Lower lobe of right lung (tissue), 2 donors: ENCODE data around the gene AMBRA1. TPM values are rescaled to one million over a fixed set of nuclear protein-coding genes. Genes with fewer than 3 reads are reported as not detected.

Source experiments
- ATAC-seq, 2 donors: fragments of 200-7000 bp; cut with Tn5 transposase; one replicate each; pipeline ENCODE4 v1.9.1; 2020 to 2022; ENCODE audit warnings: mild to moderate bottlenecking in 2 of 2, moderate library complexity in 2 of 2
- DNase-seq: peaks from one replicate; pipeline ENCODE4 v3.0.0-alpha.2; 2020
- H3K27ac ChIP-seq: fragments of 200-600 bp; one replicate; pipeline ENCODE4 v1.8.0; 2022
- H3K27me3 ChIP-seq: fragments of 200-600 bp; one replicate; pipeline ENCODE4 v1.8.0; 2022; ENCODE audit warnings: low read depth
- H3K36me3 ChIP-seq: fragments of 200-600 bp; one replicate; pipeline ENCODE4 v1.8.0; 2022; ENCODE audit warnings: mild to moderate bottlenecking
- H3K4me1 ChIP-seq: fragments of 200-600 bp; one replicate; pipeline ENCODE4 v1.8.0; 2022
- H3K4me3 ChIP-seq: fragments of 200-600 bp; one replicate; pipeline ENCODE4 v1.8.0; 2022; ENCODE audit warnings: mild to moderate bottlenecking
- H3K9me3 ChIP-seq: fragments of 200-600 bp; one replicate; pipeline ENCODE4 v1.8.0; 2022
- CTCF ChIP-seq: fragments of 200-600 bp; IDR thresholded peaks from one replicate; pipeline ENCODE4 v1.8.0; 2022; ENCODE audit warnings: antibody characterized with exemption, mild to moderate bottlenecking
- intact Hi-C: fragments of 100-400 bp; cut with DNase I; formaldehyde crosslinking; loops from one replicate; pipeline ENCODE4 v1.11.0; 2022
- total RNA-seq: library from RNA; stranded (reverse); fragmentation: NEBNext Ultra II Directional; extraction: Animal tissue kit (Norgen Biotek cat#: 25700); gene quantifications from one replicate; pipeline ENCODE4 v1.2.1, GENCODE V29; 2021
- donor health status: DM: no; HTN: yes; CAD: no; lungs with severe emphysema.

AMBRA1 gene
- total RNA-seq, 1 donor from 2014 or later, result 39.9 TPM

- no peak for DNase-seq
Observed at GRCh38 chr11:46609386-46609785, 15.6 kb upstream of the AMBRA1 start.

GRCh38 chr11:46607516-46607915, 13.7 kb upstream of the AMBRA1 start:
- intact Hi-C loops, result no loop called here
- no peak overlapping the region for H3K27ac ChIP-seq
- H3K27me3 ChIP-seq, result no peaks in the 10 kb centered on the region
- H3K36me3 ChIP-seq, result peaks cover 8% of the 10 kb centered on the region
- ATAC-seq, result no peak
- DNase-seq, result no peak
- no peaks in the 10 kb centered on the region for H3K9me3 ChIP-seq
- no peak for TF ChIP-seq CTCF
- H3K4me1 ChIP-seq, result peaks cover 4% of the 10 kb centered on the region
- H3K4me3 ChIP-seq, result no peak overlapping the region

More at GRCh38 chr11:46609386-46609785, 15.6 kb upstream of the AMBRA1 start:
- no peak overlapping the region for H3K27ac ChIP-seq
- no peaks in the 10 kb centered on the region for H3K9me3 ChIP-seq
- TF ChIP-seq CTCF, result no peak
- no peaks in the 10 kb centered on the region for H3K27me3 ChIP-seq
- peaks cover 4% of the 10 kb centered on the region for H3K4me1 ChIP-seq
- intact Hi-C loops, result no loop called here
- no peak overlapping the region for H3K4me3 ChIP-seq
- H3K36me3 ChIP-seq, result no peaks in the 10 kb centered on the region
- ATAC-seq, result no peak

GRCh38 chr11:46604796-46605195, 11.0 kb upstream of the AMBRA1 start:
- intact Hi-C loops, result no loop called here
- H3K4me1 ChIP-seq, result no peaks in the 10 kb centered on the region
- DNase-seq, result no peak
- H3K4me3 ChIP-seq, result no peak overlapping the region
- ATAC-seq, result no peak
- H3K27me3 ChIP-seq, result no peaks in the 10 kb centered on the region
- no peak overlapping the region for H3K27ac ChIP-seq
- no peak for TF ChIP-seq CTCF
- H3K36me3 ChIP-seq, result peaks cover 8% of the 10 kb centered on the region
- H3K9me3 ChIP-seq, result no peaks in the 10 kb centered on the region

- H3K4me1 ChIP-seq, result no peaks in the 10 kb centered on the region
- peaks cover 8% of the 10 kb centered on the region for H3K36me3 ChIP-seq
- no peak for ATAC-seq
- H3K9me3 ChIP-seq, result no peaks in the 10 kb centered on the region
- no peak for DNase-seq
- H3K27ac ChIP-seq, result no peak overlapping the region
- no peak for TF ChIP-seq CTCF
- H3K27me3 ChIP-seq, result no peaks in the 10 kb centered on the region
- H3K4me3 ChIP-seq, result no peak overlapping the region
- intact Hi-C loops, result no loop called here
Observed at GRCh38 chr11:46603704-46604308, 10.0 kb upstream of the AMBRA1 start.

- no peak for DNase-seq
- no peaks in the 10 kb centered on the region for H3K9me3 ChIP-seq
- no peak overlapping the region for H3K27ac ChIP-seq
- no peak overlapping the region for H3K4me3 ChIP-seq
- intact Hi-C loops, result no loop called here
- TF ChIP-seq CTCF, result no peak
- H3K4me1 ChIP-seq, result no peaks in the 10 kb centered on the region
- no peaks in the 10 kb centered on the region for H3K27me3 ChIP-seq
- H3K36me3 ChIP-seq, result peaks cover 8% of the 10 kb centered on the region
- ATAC-seq, result no peak
Observed at GRCh38 chr11:46601129-46601528, 7.3 kb upstream of the AMBRA1 start.
